B cell (primary cell): Measurements from ENCODE around the gene PCDHGB1.
A peak's percentile ranks its signal among the peaks of the same experiment; 100 is the strongest.

Source experiments
- CTCF ChIP-seq: fragments of 200-600 bp; IDR thresholded peaks from one replicate; pipeline ENCODE4 v1.8.0; 2022; ENCODE audit warnings: antibody characterized with exemption, mild to moderate bottlenecking
- EZH2 ChIP-seq: IDR thresholded peaks from 2 replicates; pipeline ENCODE4 v1.6.1; 2012; ENCODE audit warnings: borderline replicate concordance, low read depth, mild to moderate bottlenecking, moderate library complexity, low read length; ENCODE audit not compliant: insufficient read depth, poor library complexity, severe bottlenecking

- TF ChIP-seq CTCF (peak; percentile 58), EZH2 (no peak)
Observed at GRCh38 chr5:141354900-141355469, 5.1 kb downstream of the PCDHGB1 start, which contains the start of gene PCDHGA4.
